Liver (tissue), 9 donors: ENCODE results near the gene LSAMP. TPM values are rescaled to one million over a fixed set of nuclear protein-coding genes. Genes with fewer than 3 reads are reported as not detected.

Experiments
- DNase-seq: peaks from one replicate; pipeline ENCODE4 v3.0.0-alpha.2; 2017; ENCODE audit warnings: low spot score
- H3K27ac ChIP-seq, 2 donors: one replicate each; pipeline ENCODE4 v1.7.0; 2013; ENCODE audit warnings: inconsistent platforms in 2 of 2, low read length in 2 of 2, control low read depth in 1 of 2, low read depth in 1 of 2, mild to moderate bottlenecking in 1 of 2
- H3K27me3 ChIP-seq, 4 donors: one replicate each; pipeline versions ENCODE4 v1.6.1 to v1.7.0; 2013; ENCODE audit warnings: low read length in 3 of 4, inconsistent platforms in 1 of 4, mild to moderate bottlenecking in 1 of 4, moderate library complexity in 1 of 4; ENCODE audit not compliant: control insufficient read depth in 4 of 4, insufficient read depth in 4 of 4
- H3K36me3 ChIP-seq, 4 donors: one replicate each; pipeline versions ENCODE4 v1.6.1 to v1.7.0; 2013; ENCODE audit warnings: low read length in 3 of 4, mild to moderate bottlenecking in 3 of 4, low read depth in 1 of 4, moderate library complexity in 1 of 4; ENCODE audit not compliant: control insufficient read depth in 4 of 4, insufficient read depth in 3 of 4
- H3K4me1 ChIP-seq, 4 donors: one replicate each; pipeline versions ENCODE4 v1.6.1 to v1.7.0; 2013; ENCODE audit warnings: low read length in 3 of 4, mild to moderate bottlenecking in 3 of 4, moderate library complexity in 1 of 4; ENCODE audit not compliant: control insufficient read depth in 4 of 4, insufficient read depth in 4 of 4
- H3K4me3 ChIP-seq, 3 donors: one replicate each; pipeline versions ENCODE4 v1.6.1 to v1.7.0; 2013; ENCODE audit warnings: low read length in 3 of 3, control low read depth in 1 of 3, low read depth in 1 of 3, mild to moderate bottlenecking in 1 of 3
- H3K9ac ChIP-seq, 2 donors: one replicate each; pipeline ENCODE4 v1.7.0; 2013; ENCODE audit warnings: low read length in 2 of 2, mild to moderate bottlenecking in 2 of 2, moderate library complexity in 2 of 2, control low read depth in 1 of 2, low read depth in 1 of 2
- H3K9me3 ChIP-seq, 4 donors: one replicate each; pipeline versions ENCODE4 v1.6.1 to v1.7.0; 2013; ENCODE audit warnings: low read length in 3 of 4; ENCODE audit not compliant: control insufficient read depth in 4 of 4
- CTCF ChIP-seq: fragments of 150-350 bp; IDR thresholded peaks from 2 replicates; pipeline ENCODE4 v1.5.1; 2017; ENCODE audit warnings: improper control_type of control experiment, low read depth, low read length; ENCODE audit not compliant: missing input control
- EGR1 ChIP-seq, 2 donors: IDR thresholded peaks; 2 replicates each; pipeline ENCODE4 v1.6.1; 2016 to 2018; ENCODE audit warnings: antibody characterized with exemption in 2 of 2, low read depth in 2 of 2
- FOXA1 ChIP-seq: IDR thresholded peaks from 2 replicates; pipeline ENCODE4 v1.6.1; 2016; ENCODE audit warnings: antibody characterized with exemption
- FOXA2 ChIP-seq: IDR thresholded peaks from 2 replicates; pipeline ENCODE4 v1.6.1; 2016; ENCODE audit warnings: antibody characterized with exemption
- GABPA ChIP-seq, 2 donors: IDR thresholded peaks in 1 of 2; conservative IDR thresholded peaks in 1 of 2; 2 replicates each; pipeline ENCODE4 v1.6.1; 2016; ENCODE audit warnings: antibody characterized with exemption in 2 of 2, mild to moderate bottlenecking in 1 of 2, moderate library complexity in 1 of 2
- HNF4A ChIP-seq, 2 donors: conservative IDR thresholded peaks; 2 replicates each; pipeline ENCODE4 v1.6.1; 2016; ENCODE audit warnings: antibody characterized with exemption in 2 of 2, mild to moderate bottlenecking in 2 of 2
- HNF4G ChIP-seq: IDR thresholded peaks from 2 replicates; pipeline ENCODE4 v1.6.1; 2016; ENCODE audit warnings: antibody characterized with exemption
- JUND ChIP-seq, 2 donors: IDR thresholded peaks; 2 replicates each; pipeline ENCODE4 v1.6.1; 2016; ENCODE audit warnings: antibody characterized with exemption in 2 of 2
- RAD21 ChIP-seq, 2 donors: IDR thresholded peaks; 2 replicates each; pipeline ENCODE4 v1.6.1; 2016; ENCODE audit warnings: antibody characterized with exemption in 2 of 2, mild to moderate bottlenecking in 2 of 2
- RXRA ChIP-seq, 2 donors: IDR thresholded peaks; 2 replicates each; pipeline ENCODE4 v1.6.1; 2017 to 2018; ENCODE audit warnings: antibody characterized with exemption in 2 of 2, mild to moderate bottlenecking in 1 of 2
- SP1 ChIP-seq: IDR thresholded peaks from 2 replicates; pipeline ENCODE4 v1.6.1; 2018; ENCODE audit warnings: antibody characterized with exemption, mild to moderate bottlenecking
- TAF1 ChIP-seq: conservative IDR thresholded peaks from 2 replicates; pipeline ENCODE4 v1.6.1; 2016; ENCODE audit warnings: antibody characterized with exemption, mild to moderate bottlenecking
- YY1 ChIP-seq: IDR thresholded peaks from 2 replicates; pipeline ENCODE4 v1.6.1; 2016; ENCODE audit warnings: antibody characterized with exemption, mild to moderate bottlenecking
- ZBTB33 ChIP-seq: IDR thresholded peaks from 2 replicates; pipeline ENCODE4 v1.6.1; 2016; ENCODE audit warnings: antibody characterized with exemption
- WGBS: extraction: QIAGEN DNeasy Blood & Tissue Kit; methylation state at CpG from one replicate; pipeline ENCODE4 v1.1.7; 2013; 5-methylcytosine and 5-hydroxymethylcytosine counted together
- polyA plus RNA-seq, 2 donors: library from polyadenylated mRNA; stranded (reverse) in 1 of 2; unstranded in 1 of 2; fragments of 200-250 nt in 1 of 2; fragments of >200 nt in 1 of 2; fragmentation: Nextera tagmentation in 1 of 2; extraction: Ambion mirVana in 1 of 2; gene quantifications; one replicate each; pipeline versions ENCODE4 v1.2.1 to v1.2.3, GENCODE V29; 2013 to 2015
- total RNA-seq, 2 donors: library from RNA; depleted of rRNA; stranded (reverse); fragments of >200 nt; gene quantifications; one replicate each; pipeline ENCODE4 v1.2.3, GENCODE V29; 2014
- donor health status: healthy.
- donor health status: healthy.
- donor health status: healthy.
- donor health status: healthy.
- donor health status: healthy.

The LSAMP gene
- total and polyA plus RNA-seq, 4 donors = 0.01 to 0.17 (median 0.06) TPM

GRCh38 chr3:116444115-116444747 is 1.1 kb downstream of the LSAMP start:
- Histone ChIP-seq H3K9ac (no peak overlapping the region), H3K4me1 (no peaks in the 10 kb centered on the region), H3K27ac (no peak overlapping the region), H3K4me3 (no peak overlapping the region), H3K27me3 (peaks cover 0 to 3% (median 0%) of the 10 kb centered on the region in 4 donors), H3K9me3 (peaks cover 0 to 3% (median 0%) of the 10 kb centered on the region in 4 donors), H3K36me3 (no peaks in the 10 kb centered on the region)
- TF ChIP-seq FOXA2 (no peak), JUND (IDR thresholded peaks at IDR 0.05) (no peak), EGR1 (IDR thresholded peaks at IDR 0.05; ENCODE audit: low read depth in 2 of 2) (no peak), CTCF (no peak), RXRA (IDR thresholded peaks at IDR 0.05) (no peak)
- WGBS = 8% methylated on average over 2 of the region's 2 CpGs
- no peak for DNase-seq

GRCh38 chr3:116443191-116443661 is 2.1 kb downstream of the LSAMP start:
- H3K4me1 ChIP-seq = no peaks in the 10 kb centered on the region
- H3K27ac ChIP-seq = no peak overlapping the region
- WGBS = 25% methylated on average over 4 of the region's 4 CpGs
- TF ChIP-seq RAD21 (IDR thresholded peaks at IDR 0.05) (no peak), YY1 (no peak), FOXA1 (no peak), TAF1 (no peak), HNF4G (no peak), ZBTB33 (no peak), HNF4A (conservative IDR thresholded peaks at IDR 0.05) (no peak), EGR1 (IDR thresholded peaks at IDR 0.05; ENCODE audit: low read depth in 2 of 2) (no peak)
- H3K4me3 ChIP-seq = no peak overlapping the region
- no peak overlapping the region for H3K9ac ChIP-seq
- peaks cover 0 to 3% (median 0%) of the 10 kb centered on the region in 4 donors for H3K27me3 ChIP-seq
- peaks cover 0 to 3% (median 0%) of the 10 kb centered on the region in 4 donors for H3K9me3 ChIP-seq
- DNase-seq = no peak
- no peaks in the 10 kb centered on the region for H3K36me3 ChIP-seq

GRCh38 chr3:116442331-116443021 is 2.8 kb downstream of the LSAMP start:
- no peak overlapping the region for H3K4me3 ChIP-seq
- H3K9me3 ChIP-seq = peaks cover 0 to 3% (median 0%) of the 10 kb centered on the region in 4 donors
- no peaks in the 10 kb centered on the region for H3K36me3 ChIP-seq
- no peak overlapping the region for H3K9ac ChIP-seq
- no peak for TF ChIP-seq FOXA1
- TF ChIP-seq SP1 = no peak
- TF ChIP-seq RAD21 (IDR thresholded peaks at IDR 0.05) = no peak
- TF ChIP-seq JUND (IDR thresholded peaks at IDR 0.05) = no peak
- no peak for TF ChIP-seq ZBTB33
- no peak for TF ChIP-seq GABPA (IDR thresholded peaks at IDR 0.05 in 1 of 2, conservative IDR thresholded peaks at IDR 0.05 in 1 of 2)
- TF ChIP-seq EGR1 (IDR thresholded peaks at IDR 0.05; ENCODE audit: low read depth in 2 of 2) = no peak
- TF ChIP-seq HNF4A (conservative IDR thresholded peaks at IDR 0.05) = no peak
- H3K4me1 ChIP-seq = no peaks in the 10 kb centered on the region
- H3K27ac ChIP-seq = no peak overlapping the region
- WGBS = 45% methylated on average over 5 of the region's 5 CpGs
- H3K27me3 ChIP-seq = peaks cover 0 to 3% (median 0%) of the 10 kb centered on the region in 4 donors
- DNase-seq = no peak
